GM23338 (cell line): Measurements from ENCODE around the gene UPF2. TPM values are rescaled to one million over a fixed set of nuclear protein-coding genes. Genes with fewer than 3 reads are reported as not detected.

ENCODE experiments used
- ATAC-seq: fragments of 200-7000 bp; cut with Tn5 transposase; 3 replicates; pipeline ENCODE4 v1.9.1; 2020
- DNase-seq: peaks from one replicate; pipeline ENCODE4 v3.0.0-alpha.2; 2015; ENCODE audit warnings: low spot score
- H2AFZ ChIP-seq: fragments of 200-600 bp; sonication (generic); 2 replicates; pipeline ENCODE4 v1.8.0; 2016; ENCODE audit warnings: antibody characterized with exemption, mild to moderate bottlenecking, moderate library complexity
- H3F3A ChIP-seq: fragments of 200-600 bp; sonication (generic); replicated peaks from 2 replicates; pipeline ENCODE4 v1.8.0; 2017; ENCODE audit warnings: antibody characterized with exemption, mixed run types, low read depth
- H3K27ac ChIP-seq: fragments of 200-600 bp; sonication (generic); 2 replicates; pipeline ENCODE4 v1.6.1; 2016; ENCODE audit warnings: low read depth
- H3K27me3 ChIP-seq: fragments of 200-600 bp; sonication (generic); 2 replicates; pipeline ENCODE4 v1.8.0; 2016; ENCODE audit warnings: mild to moderate bottlenecking, mixed run types, moderate library complexity; ENCODE audit not compliant: insufficient read depth
- H3K36me3 ChIP-seq: fragments of 200-600 bp; sonication (generic); 2 replicates; pipeline ENCODE4 v1.8.0; 2016; ENCODE audit warnings: mild to moderate bottlenecking; ENCODE audit not compliant: insufficient read depth
- H3K4me1 ChIP-seq: fragments of 200-600 bp; sonication (generic); 2 replicates; pipeline ENCODE4 v1.8.0; 2016; ENCODE audit warnings: mild to moderate bottlenecking, moderate library complexity; ENCODE audit not compliant: insufficient read depth
- H3K4me2 ChIP-seq: fragments of 200-600 bp; sonication (generic); 2 replicates; pipeline ENCODE4 v1.7.1; 2017; ENCODE audit warnings: mixed run types
- H3K4me3 ChIP-seq: fragments of 200-600 bp; sonication (generic); 2 replicates; pipeline ENCODE4 v1.6.1; 2016; ENCODE audit warnings: mixed run types
- H3K79me2 ChIP-seq: fragments of 200-600 bp; sonication (generic); replicated peaks from 2 replicates; pipeline ENCODE4 v1.8.0; 2017; ENCODE audit warnings: mild to moderate bottlenecking; ENCODE audit not compliant: insufficient read depth
- H3K9me2 ChIP-seq: fragments of 200-600 bp; sonication (generic); 2 replicates; pipeline ENCODE4 v1.8.0; 2017; ENCODE audit not compliant: insufficient read depth
- H4K20me1 ChIP-seq: fragments of 200-600 bp; sonication (generic); replicated peaks from 2 replicates; pipeline ENCODE4 v1.8.0; 2017; ENCODE audit warnings: mild to moderate bottlenecking; ENCODE audit not compliant: insufficient read depth
- H3K27ac Mint-ChIP-seq: 2 replicates; pipeline ENCODE4 v1.8.0; 2020; ENCODE audit warnings: inconsistent platforms, mild to moderate bottlenecking, moderate library complexity, mixed read lengths
- H3K27me3 Mint-ChIP-seq: 3 replicates; pipeline ENCODE4 v1.8.0; 2022; ENCODE audit warnings: low read depth, mild to moderate bottlenecking, moderate library complexity, mixed read lengths, inconsistent platforms; ENCODE audit not compliant: insufficient read depth, poor library complexity
- H3K36me3 Mint-ChIP-seq: 3 replicates; pipeline ENCODE4 v1.8.0; 2021; ENCODE audit warnings: low read depth, mild to moderate bottlenecking, inconsistent platforms, moderate library complexity, mixed read lengths
- H3K4me1 Mint-ChIP-seq: 3 replicates; pipeline ENCODE4 v1.8.0; 2020; ENCODE audit warnings: mild to moderate bottlenecking, inconsistent platforms, mixed read lengths
- H3K4me3 Mint-ChIP-seq: 3 replicates; pipeline ENCODE4 v1.8.0; 2021; ENCODE audit warnings: moderate library complexity, mild to moderate bottlenecking, inconsistent platforms, mixed read lengths
- H3K9me3 Mint-ChIP-seq: 3 replicates; pipeline ENCODE4 v1.8.0; 2020; ENCODE audit warnings: moderate library complexity, mild to moderate bottlenecking, inconsistent platforms, mixed read lengths
- CREB1 ChIP-seq: fragments of 250-450 bp; sonication (Bioruptor Pico); IDR thresholded peaks from 2 replicates; pipeline ENCODE4 v1.5.0; 2020; ENCODE audit warnings: low read depth, mild to moderate bottlenecking, moderate library complexity
- EZH2 ChIP-seq: fragments of 200-600 bp; sonication (generic); IDR thresholded peaks from one replicate; pipeline ENCODE4 v1.8.0; 2017; ENCODE audit warnings: antibody characterized with exemption, mild to moderate bottlenecking, low read depth; ENCODE audit not compliant: unreplicated experiment
- EZH2phosphoT487 ChIP-seq: fragments of 200-600 bp; sonication (generic); IDR thresholded peaks from one replicate; pipeline ENCODE4 v1.8.1; 2018; ENCODE audit warnings: antibody characterized with exemption; ENCODE audit not compliant: unreplicated experiment
- JUNB ChIP-seq: IDR thresholded peaks from one replicate; pipeline ENCODE4 v1.6.1; 2016; ENCODE audit warnings: antibody characterized with exemption; ENCODE audit not compliant: unreplicated experiment
- polyA plus RNA-seq: library from polyadenylated mRNA; unstranded; fragments of >200 nt; fragmentation: Nextera tagmentation; extraction: Ambion mirVana; gene quantifications from 2 replicates; pipeline ENCODE4 v1.2.1, GENCODE V29; 2016
- total RNA-seq: library from RNA; depleted of rRNA; stranded (reverse); fragments of >200 nt; shearing (Covaris generic); gene quantifications from 2 replicates; pipeline ENCODE4 v1.2.3, GENCODE V29; 2014
- TF ChIP-seq, protein P1 (sequence below): fragments of 250-450 bp; sonication (Bioruptor Pico); IDR thresholded peaks from 2 replicates; pipeline ENCODE4 v1.5.0; 2020; ENCODE audit warnings: mild to moderate bottlenecking, moderate library complexity
- TF ChIP-seq, protein P2 (sequence below), 2 experiments: fragments of 200-600 bp in 1 of 2; sonication (generic) in 1 of 2; conservative IDR thresholded peaks; 2 replicates each; pipeline versions ENCODE4 v1.5.1 to v1.6.1; 2016 to 2017; ENCODE audit warnings: antibody characterized with exemption in 2 of 2, low read depth in 2 of 2, mild to moderate bottlenecking in 2 of 2, moderate library complexity in 1 of 2

UPF2 gene
- total and polyA plus RNA-seq, 2 experiments from 2014 or later = 29.0 to 78.5 TPM

DNA sequence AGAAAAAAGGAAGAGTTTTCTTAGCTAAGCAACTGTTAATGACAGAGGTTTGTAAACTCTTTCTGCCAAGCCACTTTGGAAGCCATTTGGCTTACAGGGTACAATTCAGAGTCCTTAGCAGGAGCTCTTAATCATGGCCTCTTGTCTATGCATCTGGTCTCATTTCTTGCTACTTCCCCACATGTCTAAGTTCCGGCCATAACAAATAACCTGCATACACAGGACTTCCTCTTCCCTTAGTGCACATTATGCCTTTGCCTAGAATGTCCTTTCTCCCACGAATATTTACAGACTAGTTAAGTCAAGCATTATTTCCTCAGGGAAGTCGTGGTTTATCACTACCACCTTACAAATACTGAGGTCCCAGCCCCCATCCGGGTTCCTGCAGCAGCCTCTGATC is 8.6 kb upstream of the UPF2 start (continued):
- TF ChIP-seq, protein P1, sequence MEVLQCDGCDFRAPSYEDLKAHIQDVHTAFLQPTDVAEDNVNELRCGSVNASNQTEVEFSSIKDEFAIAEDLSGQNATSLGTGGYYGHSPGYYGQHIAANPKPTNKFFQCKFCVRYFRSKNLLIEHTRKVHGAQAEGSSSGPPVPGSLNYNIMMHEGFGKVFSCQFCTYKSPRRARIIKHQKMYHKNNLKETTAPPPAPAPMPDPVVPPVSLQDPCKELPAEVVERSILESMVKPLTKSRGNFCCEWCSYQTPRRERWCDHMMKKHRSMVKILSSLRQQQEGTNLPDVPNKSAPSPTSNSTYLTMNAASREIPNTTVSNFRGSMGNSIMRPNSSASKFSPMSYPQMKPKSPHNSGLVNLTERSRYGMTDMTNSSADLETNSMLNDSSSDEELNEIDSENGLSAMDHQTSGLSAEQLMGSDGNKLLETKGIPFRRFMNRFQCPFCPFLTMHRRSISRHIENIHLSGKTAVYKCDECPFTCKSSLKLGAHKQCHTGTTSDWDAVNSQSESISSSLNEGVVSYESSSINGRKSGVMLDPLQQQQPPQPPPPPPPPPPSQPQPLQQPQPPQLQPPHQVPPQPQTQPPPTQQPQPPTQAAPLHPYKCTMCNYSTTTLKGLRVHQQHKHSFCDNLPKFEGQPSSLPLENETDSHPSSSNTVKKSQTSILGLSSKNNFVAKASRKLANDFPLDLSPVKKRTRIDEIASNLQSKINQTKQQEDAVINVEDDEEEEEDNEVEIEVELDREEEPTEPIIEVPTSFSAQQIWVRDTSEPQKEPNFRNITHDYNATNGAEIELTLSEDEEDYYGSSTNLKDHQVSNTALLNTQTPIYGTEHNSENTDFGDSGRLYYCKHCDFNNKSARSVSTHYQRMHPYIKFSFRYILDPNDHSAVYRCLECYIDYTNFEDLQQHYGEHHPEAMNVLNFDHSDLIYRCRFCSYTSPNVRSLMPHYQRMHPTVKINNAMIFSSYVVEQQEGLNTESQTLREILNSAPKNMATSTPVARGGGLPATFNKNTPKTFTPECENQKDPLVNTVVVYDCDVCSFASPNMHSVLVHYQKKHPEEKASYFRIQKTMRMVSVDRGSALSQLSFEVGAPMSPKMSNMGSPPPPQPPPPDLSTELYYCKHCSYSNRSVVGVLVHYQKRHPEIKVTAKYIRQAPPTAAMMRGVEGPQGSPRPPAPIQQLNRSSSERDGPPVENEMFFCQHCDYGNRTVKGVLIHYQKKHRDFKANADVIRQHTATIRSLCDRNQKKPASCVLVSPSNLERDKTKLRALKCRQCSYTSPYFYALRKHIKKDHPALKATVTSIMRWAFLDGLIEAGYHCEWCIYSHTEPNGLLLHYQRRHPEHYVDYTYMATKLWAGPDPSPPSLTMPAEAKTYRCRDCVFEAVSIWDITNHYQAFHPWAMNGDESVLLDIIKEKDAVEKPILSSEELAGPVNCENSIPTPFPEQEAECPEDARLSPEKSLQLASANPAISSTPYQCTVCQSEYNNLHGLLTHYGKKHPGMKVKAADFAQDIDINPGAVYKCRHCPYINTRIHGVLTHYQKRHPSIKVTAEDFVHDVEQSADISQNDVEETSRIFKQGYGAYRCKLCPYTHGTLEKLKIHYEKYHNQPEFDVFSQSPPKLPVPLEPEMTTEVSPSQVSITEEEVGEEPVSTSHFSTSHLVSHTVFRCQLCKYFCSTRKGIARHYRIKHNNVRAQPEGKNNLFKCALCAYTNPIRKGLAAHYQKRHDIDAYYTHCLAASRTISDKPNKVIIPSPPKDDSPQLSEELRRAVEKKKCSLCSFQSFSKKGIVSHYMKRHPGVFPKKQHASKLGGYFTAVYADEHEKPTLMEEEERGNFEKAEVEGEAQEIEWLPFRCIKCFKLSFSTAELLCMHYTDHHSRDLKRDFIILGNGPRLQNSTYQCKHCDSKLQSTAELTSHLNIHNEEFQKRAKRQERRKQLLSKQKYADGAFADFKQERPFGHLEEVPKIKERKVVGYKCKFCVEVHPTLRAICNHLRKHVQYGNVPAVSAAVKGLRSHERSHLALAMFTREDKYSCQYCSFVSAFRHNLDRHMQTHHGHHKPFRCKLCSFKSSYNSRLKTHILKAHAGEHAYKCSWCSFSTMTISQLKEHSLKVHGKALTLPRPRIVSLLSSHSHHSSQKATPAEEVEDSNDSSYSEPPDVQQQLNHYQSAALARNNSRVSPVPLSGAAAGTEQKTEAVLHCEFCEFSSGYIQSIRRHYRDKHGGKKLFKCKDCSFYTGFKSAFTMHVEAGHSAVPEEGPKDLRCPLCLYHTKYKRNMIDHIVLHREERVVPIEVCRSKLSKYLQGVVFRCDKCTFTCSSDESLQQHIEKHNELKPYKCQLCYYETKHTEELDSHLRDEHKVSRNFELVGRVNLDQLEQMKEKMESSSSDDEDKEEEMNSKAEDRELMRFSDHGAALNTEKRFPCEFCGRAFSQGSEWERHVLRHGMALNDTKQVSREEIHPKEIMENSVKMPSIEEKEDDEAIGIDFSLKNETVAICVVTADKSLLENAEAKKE = no peak
- TF ChIP-seq JUNB = no peak
- TF ChIP-seq, protein P2, sequence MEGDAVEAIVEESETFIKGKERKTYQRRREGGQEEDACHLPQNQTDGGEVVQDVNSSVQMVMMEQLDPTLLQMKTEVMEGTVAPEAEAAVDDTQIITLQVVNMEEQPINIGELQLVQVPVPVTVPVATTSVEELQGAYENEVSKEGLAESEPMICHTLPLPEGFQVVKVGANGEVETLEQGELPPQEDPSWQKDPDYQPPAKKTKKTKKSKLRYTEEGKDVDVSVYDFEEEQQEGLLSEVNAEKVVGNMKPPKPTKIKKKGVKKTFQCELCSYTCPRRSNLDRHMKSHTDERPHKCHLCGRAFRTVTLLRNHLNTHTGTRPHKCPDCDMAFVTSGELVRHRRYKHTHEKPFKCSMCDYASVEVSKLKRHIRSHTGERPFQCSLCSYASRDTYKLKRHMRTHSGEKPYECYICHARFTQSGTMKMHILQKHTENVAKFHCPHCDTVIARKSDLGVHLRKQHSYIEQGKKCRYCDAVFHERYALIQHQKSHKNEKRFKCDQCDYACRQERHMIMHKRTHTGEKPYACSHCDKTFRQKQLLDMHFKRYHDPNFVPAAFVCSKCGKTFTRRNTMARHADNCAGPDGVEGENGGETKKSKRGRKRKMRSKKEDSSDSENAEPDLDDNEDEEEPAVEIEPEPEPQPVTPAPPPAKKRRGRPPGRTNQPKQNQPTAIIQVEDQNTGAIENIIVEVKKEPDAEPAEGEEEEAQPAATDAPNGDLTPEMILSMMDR (conservative IDR thresholded peaks at IDR 0.05; ENCODE audit: low read depth in 2 of 2) = no peak
- TF ChIP-seq EZH2 = no peak
- no peak for TF ChIP-seq EZH2phosphoT487

DNA sequence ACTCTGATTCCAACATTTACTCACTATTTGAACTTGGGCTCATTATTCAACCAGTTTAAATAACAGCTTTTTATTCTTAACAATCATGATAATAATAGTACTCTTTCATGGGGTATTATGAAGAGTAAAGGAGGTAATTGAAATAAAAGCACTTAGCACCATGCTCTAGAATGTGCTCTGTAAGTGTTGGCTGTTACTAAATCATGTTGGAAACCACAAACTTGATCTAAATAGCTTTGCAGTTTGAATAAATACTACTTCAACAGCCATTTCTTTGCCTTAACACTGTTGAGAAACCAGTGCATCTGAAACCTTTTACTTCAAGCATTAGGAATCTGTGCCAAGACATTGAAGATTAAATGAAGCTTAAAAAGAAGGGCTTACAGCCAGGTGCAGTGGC is 7.9 kb upstream of the UPF2 start:
- H3K27me3 ChIP-seq = no peaks in the 10 kb centered on the region
- Mint-ChIP-seq H3K27me3 (peaks cover 10% of the 10 kb centered on the region), H3K4me3 (no peak overlapping the region), H3K9me3 (no peaks in the 10 kb centered on the region), H3K27ac (no peak overlapping the region), H3K4me1 (0 out of 3 replicates have a peak, but pooled peaks cover 2% of the 10 kb centered on the region), H3K36me3 (no peaks in the 10 kb centered on the region)
- DNase-seq (no peak), ATAC-seq (no peak)
- H3K4me2 ChIP-seq = no peak overlapping the region
- no peaks in the 10 kb centered on the region for H3K4me1 ChIP-seq
- H3K9me2 ChIP-seq = no peaks in the 10 kb centered on the region
- TF ChIP-seq CREB1 (CRISPR knock-in tag) = no peak
- no peaks in the 10 kb centered on the region for H3K79me2 ChIP-seq
- H3F3A ChIP-seq = no peaks in the 10 kb centered on the region
- H3K36me3 ChIP-seq = no peaks in the 10 kb centered on the region
- no peak overlapping the region for H3K27ac ChIP-seq
- no peaks in the 10 kb centered on the region for H4K20me1 ChIP-seq
- H3K4me3 ChIP-seq = no peak overlapping the region
- H2AFZ ChIP-seq = no peak overlapping the region
